Measurements from ENCODE around the gene SAYSD1. TPM values are rescaled to one million over a fixed set of nuclear protein-coding genes. Genes with fewer than 3 reads are reported as not detected.

SAYSD1 gene
- total RNA-seq, 4 donors from 2014 or later = 12.3 to 29.1 (median 18.8) TPM

GRCh38 chr6:39061588-39061987 is 53.4 kb downstream of the SAYSD1 start:
- Histone ChIP-seq H3K27ac (no peak overlapping the region), H3K9me3 (no peaks in the 10 kb centered on the region), H3K4me3 (no peak overlapping the region), H3K27me3 (peaks cover 0 to 17% of the 10 kb centered on the region in 2 donors), H3K36me3 (no peaks in the 10 kb centered on the region), H3K4me1 (no peaks in the 10 kb centered on the region)
- WGBS, 2 donors = 47 to 76% methylated on average over 3 of the region's 3 CpGs
- no peak for TF ChIP-seq EP300 (IDR thresholded peaks at IDR 0.05)
- no peak for TF ChIP-seq CTCF (IDR thresholded peaks at IDR 0.05)
- no peak for TF ChIP-seq POLR2A (IDR thresholded peaks at IDR 0.05)
- no peak for DNase-seq (ENCODE audit: low spot score in 2 of 2)

GRCh38 chr6:39061182-39061581 is 53.8 kb downstream of the SAYSD1 start:
- H3K27ac ChIP-seq = no peak overlapping the region
- WGBS, 2 donors = 37 to 39% methylated on average over 6 of the region's 6 CpGs
- no peaks in the 10 kb centered on the region for H3K9me3 ChIP-seq
- no peaks in the 10 kb centered on the region for H3K36me3 ChIP-seq
- no peak for DNase-seq (ENCODE audit: low spot score in 2 of 2)
- TF ChIP-seq CTCF (IDR thresholded peaks at IDR 0.05) (no peak), POLR2A (IDR thresholded peaks at IDR 0.05) (no peak), EP300 (IDR thresholded peaks at IDR 0.05) (no peak)
- H3K27me3 ChIP-seq = peaks cover 0 to 17% of the 10 kb centered on the region in 2 donors
- no peak overlapping the region for H3K4me3 ChIP-seq
- no peaks in the 10 kb centered on the region for H3K4me1 ChIP-seq

DNA sequence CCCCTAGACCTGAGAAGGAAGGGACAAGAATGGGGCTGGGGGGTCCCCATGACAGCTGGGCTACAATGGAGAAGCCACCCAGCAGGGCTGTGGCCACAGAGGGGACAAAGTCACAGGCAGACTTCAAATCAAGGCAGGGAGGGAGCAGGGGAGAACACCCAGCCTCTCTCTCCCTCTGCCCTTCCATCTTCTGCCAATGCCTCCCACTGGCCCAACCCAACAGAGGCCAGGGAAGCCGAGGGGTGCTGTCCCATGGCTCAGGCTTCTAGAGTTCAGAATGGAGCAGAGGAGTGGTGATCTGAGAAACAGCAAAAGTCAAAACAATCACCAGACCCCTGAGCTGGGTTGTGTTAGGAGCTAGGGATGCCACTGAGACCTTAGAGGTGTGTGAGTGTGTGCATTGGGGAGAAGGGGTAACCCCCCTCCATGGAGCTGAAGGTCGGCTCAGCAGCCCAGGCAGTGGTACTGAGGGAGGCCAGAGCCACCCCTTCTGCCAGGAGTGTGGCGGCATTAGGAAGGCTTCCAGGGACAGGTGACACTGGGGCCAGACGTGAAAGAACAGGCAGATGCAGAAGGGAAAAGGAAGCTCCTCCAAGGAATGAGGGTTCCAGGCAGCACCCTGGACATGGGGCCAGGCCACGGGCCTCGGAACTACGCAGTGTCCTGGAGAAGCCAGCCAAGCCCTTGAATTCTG is 54.4 kb downstream of the SAYSD1 start:
- 61 to 72% methylated on average over 7 of the region's 7 CpGs for WGBS, 2 donors
- TF ChIP-seq EP300 (IDR thresholded peaks at IDR 0.05) = no peak
- TF ChIP-seq CTCF (IDR thresholded peaks at IDR 0.05) = no peak
- no peak for TF ChIP-seq POLR2A (IDR thresholded peaks at IDR 0.05)
- no peak for DNase-seq (ENCODE audit: low spot score in 2 of 2)

GRCh38 chr6:39059496-39060310 is 55.3 kb downstream of the SAYSD1 start:
- 53 to 55% methylated on average over 14 of the region's 14 CpGs for WGBS, 2 donors
- DNase-seq (ENCODE audit: low spot score in 2 of 2) = no peak
- Histone ChIP-seq H3K4me1 (no peaks in the 10 kb centered on the region), H3K4me3 (no peak overlapping the region), H3K9me3 (no peaks in the 10 kb centered on the region), H3K27ac (no peak overlapping the region), H3K27me3 (peaks cover 0 to 17% of the 10 kb centered on the region in 2 donors), H3K36me3 (no peaks in the 10 kb centered on the region)
- TF ChIP-seq POLR2A (IDR thresholded peaks at IDR 0.05) (no peak), CTCF (IDR thresholded peaks at IDR 0.05) (no peak), EP300 (IDR thresholded peaks at IDR 0.05) (no peak)

More for the DNA sequence above, 54.4 kb downstream of the SAYSD1 start:
- no peak overlapping the region for H3K4me3 ChIP-seq
- no peaks in the 10 kb centered on the region for H3K36me3 ChIP-seq
- H3K27me3 ChIP-seq = peaks cover 0 to 17% of the 10 kb centered on the region in 2 donors
- no peaks in the 10 kb centered on the region for H3K9me3 ChIP-seq
- H3K27ac ChIP-seq = no peak overlapping the region
- H3K4me1 ChIP-seq = no peaks in the 10 kb centered on the region
